Uterus (tissue), 2 donors: ENCODE measurements around the gene FAM110A.

ENCODE experiments used
- CTCF ChIP-seq, 4 experiments: fragments of 200-600 bp in 2 of 4; fragments of 450-650 bp in 2 of 4; sonication (generic) in 2 of 4; IDR thresholded peaks; one replicate each; pipeline ENCODE4 v1.5.1; 2016 to 2019; ENCODE audit warnings: antibody characterized with exemption in 4 of 4, mild to moderate bottlenecking in 2 of 4, moderate library complexity in 1 of 4
- POLR2A ChIP-seq, 2 donors: fragments of 450-650 bp; IDR thresholded peaks; one replicate each; pipeline ENCODE4 v1.6.1; 2016; ENCODE audit warnings: antibody characterized with exemption in 2 of 2, mild to moderate bottlenecking in 1 of 2, moderate library complexity in 1 of 2

GRCh38 chr20:826695-827323, 6.7 kb upstream of the FAM110A start:
- TF ChIP-seq CTCF (IDR thresholded peaks at IDR 0.05) (no peak), POLR2A (IDR thresholded peaks at IDR 0.05) (no peak)
